ENCODE results near the gene IP6K2.

Gene IP6K2

GRCh38 chr3:48662753-48663488, 54.1 kb downstream of the IP6K2 start, which contains the start of gene CELSR3:
CELSR3 (minus strand) TSS chr3:48662886; CDS start chr3:48662634, 252 bp downstream.
- DNase-seq, result peak; percentile 86

- no peak for DNase-seq
These were observed 54.8 kb downstream of the IP6K2 start for GRCh38 chr3:48662145-48662752.

- peak; percentile 44 for DNase-seq
These were observed 55.4 kb downstream of the IP6K2 start for GRCh38 chr3:48661501-48662144.

- no peak for DNase-seq
These were observed 56.1 kb downstream of the IP6K2 start for GRCh38 chr3:48660800-48661400.

GRCh38 chr3:48656841-48657281, 60.2 kb downstream of the IP6K2 start:
- DNase-seq, result no peak

- peak; percentile 59 for DNase-seq
These were observed 60.8 kb downstream of the IP6K2 start for GRCh38 chr3:48656061-48656840.

GRCh38 chr3:48655606-48656005, 61.4 kb downstream of the IP6K2 start:
- DNase-seq, result no peak

- DNase-seq, result no peak
These were observed 62.0 kb downstream of the IP6K2 start for GRCh38 chr3:48655063-48655462.

- no peak for DNase-seq
These were observed 63.9 kb downstream of the IP6K2 start for GRCh38 chr3:48652923-48653715.

- DNase-seq, result no peak
These were observed 65.2 kb downstream of the IP6K2 start for GRCh38 chr3:48651771-48652170.

- DNase-seq, result no peak
These were observed 66.3 kb downstream of the IP6K2 start for GRCh38 chr3:48650723-48651122.

- DNase-seq, result no peak
These were observed 68.7 kb downstream of the IP6K2 start for GRCh38 chr3:48648188-48648850.

GRCh38 chr3:48647714-48648113, 69.3 kb downstream of the IP6K2 start:
- no peak for DNase-seq

GRCh38 chr3:48644898-48645760, 71.9 kb downstream of the IP6K2 start:
- DNase-seq, result no peak

- no peak for DNase-seq
These were observed 74.4 kb downstream of the IP6K2 start for GRCh38 chr3:48642605-48643004.

GRCh38 chr3:48641396-48641795, 75.6 kb downstream of the IP6K2 start:
- no peak for DNase-seq

- no peak for DNase-seq
These were observed 76.9 kb downstream of the IP6K2 start for GRCh38 chr3:48639944-48640606.

Data from fibroblast of skin of right biceps (primary cell).